Measurements from ENCODE around the gene CXCL11. TPM values are rescaled to one million over a fixed set of nuclear protein-coding genes. Genes with fewer than 3 reads are reported as not detected.
A peak's percentile ranks its signal among the peaks of the same experiment; 100 is the strongest.

The CXCL11 gene
- total and polyA plus RNA-seq, 2 of the 13 experiments (the other 11 are each of a cell fraction or from before 2014, with no cell fraction given): 0.08 TPM; not detected in 1

- ChIA-PET CTCF (ENCODE audit: low intra/inter-chr PET ratio, low total read pairs) (interaction anchor here (1.0 to 3.1 kb wide), 4 partner anchors 72 to 172 kb away, joined by 3 to 36 read pairs (median 4); no protein-coding TSS in a partner anchor), POLR2A (no interaction called here)
- peak; percentile 60 for DNase-seq (ENCODE audit: low spot score)
- in situ Hi-C loops (cut with HindIII; ENCODE audit: extremely low pct_ligation_motif_present, low pct_unique_long_range_greater_than_20kb) (loop anchor here (5.0 to 10.0 kb wide), 2 partner anchors 70 to 173 kb away; no protein-coding TSS in a partner anchor), intact Hi-C loops (cut with micrococcal nuclease; ENCODE audit: unreplicated experiment) (loop anchor here (1.0 kb wide), 2 partner anchors 72 to 151 kb away; no protein-coding TSS in a partner anchor)
- TF ChIP-seq SNAI1 (CRISPR knock-in tag; IDR thresholded peaks at IDR 0.05; ENCODE audit: borderline replicate concordance) (no peak), ZKSCAN5 (CRISPR knock-in tag; IDR thresholded peaks at IDR 0.05) (no peak), CTCF (CRISPR knock-in tag; IDR thresholded peaks at IDR 0.05) (peak; percentile 80), RAD21 (CRISPR knock-in tag; IDR thresholded peaks at IDR 0.05) (peak; percentile 66), SMC3 (IDR thresholded peaks at IDR 0.05; ENCODE audit: low read length) (peak; percentile 67), STAG1 (CRISPR knock-in tag; IDR thresholded peaks at IDR 0.05) (peak; percentile 85)
- BruUV-seq (replicated peaks): no TSS peak
- no peaks in the 10 kb centered on the region for H3K79me2 ChIP-seq (ENCODE audit: insufficient read depth, low read length)
- H3K27me3 ChIP-seq (ENCODE audit: control insufficient read depth in 1 of 2, insufficient read depth in 2 of 2, low read length in 2 of 2): no peaks in the 10 kb centered on the region
- no peak overlapping the region for H3K27ac ChIP-seq (ENCODE audit: extremely low read length, insufficient read depth, low read length)
- FAIRE-seq: peak; percentile 67
- no peaks in the 10 kb centered on the region for H3K36me3 ChIP-seq (replicated peaks in 1 of 2; ENCODE audit: control insufficient read depth in 1 of 2, insufficient read depth in 2 of 2, low read length in 2 of 2)
- no peak overlapping the region for H2AFZ ChIP-seq (ENCODE audit: low read length)
- 0% methylated on average over 2 of the region's 2 CpGs for WGBS (ENCODE audit: low lambda C conversion rate)
- no peak overlapping the region for H3K4me3 ChIP-seq (replicated peaks in 1 of 3; ENCODE audit: insufficient read depth in 1 of 3, low read depth in 2 of 3, low read length in 3 of 3)
- peak; percentile 92 for ATAC-seq
- no peak overlapping the region for H3K4me2 ChIP-seq (ENCODE audit: low read depth, low read length)
- H3K9ac ChIP-seq (ENCODE audit: insufficient read depth, low read depth, low read length): no peak overlapping the region
- no peaks in the 10 kb centered on the region for H4K20me1 ChIP-seq (ENCODE audit: insufficient read depth, low read length)
- H3K9me3 ChIP-seq (ENCODE audit: low read length): no peaks in the 10 kb centered on the region
- H3K4me1 ChIP-seq (ENCODE audit: insufficient read depth, low read length): no peaks in the 10 kb centered on the region
Measured at GRCh38 chr4:76067652-76068286, 31.9 kb upstream of the CXCL11 start.

- H3K4me1 ChIP-seq (ENCODE audit: insufficient read depth, low read length): no peaks in the 10 kb centered on the region
- CTCF ChIA-PET (ENCODE audit: low intra/inter-chr PET ratio, low total read pairs): interaction anchor here (3.1 kb wide), 1 partner anchor 71 kb away, joined by 36 read pairs; no protein-coding TSS in a partner anchor
- no peak for TF ChIP-seq ZBTB42 (CRISPR knock-in tag; IDR thresholded peaks at IDR 0.05)
- no peak for TF ChIP-seq DDIT3 (CRISPR knock-in tag; IDR thresholded peaks at IDR 0.05)
- TF ChIP-seq NR3C1 (CRISPR knock-in tag; IDR thresholded peaks at IDR 0.05): no peak
- no peak overlapping the region for H3K27ac ChIP-seq (ENCODE audit: extremely low read length, insufficient read depth, low read length)
- H3K9ac ChIP-seq (ENCODE audit: insufficient read depth, low read depth, low read length): no peak overlapping the region
- no peak for DNase-seq (ENCODE audit: low spot score)
- H3K4me3 ChIP-seq (replicated peaks in 1 of 3; ENCODE audit: insufficient read depth in 1 of 3, low read depth in 2 of 3, low read length in 3 of 3): no peak overlapping the region
- no peak overlapping the region for H2AFZ ChIP-seq (ENCODE audit: low read length)
- BruUV-seq (replicated peaks): no TSS peak
- H3K79me2 ChIP-seq (ENCODE audit: insufficient read depth, low read length): no peaks in the 10 kb centered on the region
- H3K4me2 ChIP-seq (ENCODE audit: low read depth, low read length): no peak overlapping the region
- intact Hi-C loops (cut with micrococcal nuclease; ENCODE audit: unreplicated experiment): no loop called here
- ATAC-seq: no peak
- H3K36me3 ChIP-seq (replicated peaks in 1 of 2; ENCODE audit: control insufficient read depth in 1 of 2, insufficient read depth in 2 of 2, low read length in 2 of 2): no peaks in the 10 kb centered on the region
- no peaks in the 10 kb centered on the region for H3K9me3 ChIP-seq (ENCODE audit: low read length)
- in situ Hi-C loops (cut with HindIII; ENCODE audit: extremely low pct_ligation_motif_present, low pct_unique_long_range_greater_than_20kb): loop anchor here (5.0 to 10.0 kb wide), 2 partner anchors 69 to 172 kb away; no protein-coding TSS in a partner anchor
- POLR2A ChIA-PET: no interaction called here
- no peaks in the 10 kb centered on the region for H3K27me3 ChIP-seq (ENCODE audit: control insufficient read depth in 1 of 2, insufficient read depth in 2 of 2, low read length in 2 of 2)
- no peak for FAIRE-seq
- no peaks in the 10 kb centered on the region for H4K20me1 ChIP-seq (ENCODE audit: insufficient read depth, low read length)
- no CpG with 5 or more reads among the region's 3 CpGs for WGBS (ENCODE audit: low lambda C conversion rate)
Measured at GRCh38 chr4:76066546-76066945, 30.7 kb upstream of the CXCL11 start.
